Esophagus squamous epithelium (tissue), 5 donors: ENCODE measurements around the gene THOC1. TPM values are rescaled to one million over a fixed set of nuclear protein-coding genes. Genes with fewer than 3 reads are reported as not detected.

Source experiments
- DNase-seq: peaks from one replicate; lab custom pipeline; 2025; lab: John Stamatoyannopoulos, UW
- H3K27ac ChIP-seq, 4 donors: fragments of 200-600 bp; sonication (generic); one replicate each; pipeline ENCODE4 v1.5.1; 2016 to 2019; ENCODE audit warnings: mild to moderate bottlenecking in 1 of 4
- H3K27me3 ChIP-seq, 4 donors: fragments of 200-600 bp; sonication (generic); 1 replicate in 3 of 4; 2 replicates in 1 of 4; pipeline versions ENCODE4 v1.5.1 to v1.6.0; 2017 to 2021; ENCODE audit warnings: antibody characterized with exemption in 1 of 4
- H3K36me3 ChIP-seq, 3 donors: fragments of 200-600 bp; sonication (generic); one replicate each; pipeline ENCODE4 v1.5.1; 2016 to 2019
- H3K4me1 ChIP-seq, 3 donors: fragments of 200-600 bp; sonication (generic); one replicate each; pipeline ENCODE4 v1.5.1; 2017 to 2019
- H3K4me3 ChIP-seq, 4 donors: fragments of 200-600 bp; sonication (generic); 1 replicate in 3 of 4; 2 replicates in 1 of 4; pipeline ENCODE4 v1.5.1; 2016 to 2019; ENCODE audit warnings: mild to moderate bottlenecking in 2 of 4, moderate library complexity in 1 of 4
- H3K9me3 ChIP-seq, 3 donors: fragments of 200-600 bp; sonication (generic); one replicate each; pipeline ENCODE4 v1.5.1; 2016 to 2019
- POLR2A ChIP-seq, 4 donors: fragments of 450-650 bp; IDR thresholded peaks; one replicate each; pipeline ENCODE4 v1.6.1; 2017; ENCODE audit warnings: antibody characterized with exemption in 4 of 4, mild to moderate bottlenecking in 4 of 4, moderate library complexity in 3 of 4
- whole genome bisulfite sequencing, 2 donors: methylation state at CpG; one replicate each; pipeline ENCODE4 v1.1.5; 2018; 5-methylcytosine and 5-hydroxymethylcytosine counted together
- intact Hi-C: fragments of 100-400 bp; cut with DNase I; formaldehyde crosslinking; loops from one replicate; pipeline ENCODE4 v1.15.0; 2022
- total RNA-seq, 4 donors: library from RNA; depleted of rRNA; stranded (reverse); fragments of >200 nt; gene quantifications; one replicate each; pipeline ENCODE4 v1.1.0, GENCODE V29; 2016
- TF ChIP-seq, protein P1 (sequence below), 6 experiments: fragments of 450-650 bp in 4 of 6; fragments of 200-600 bp in 2 of 6; sonication (generic) in 2 of 6; IDR thresholded peaks; one replicate each; pipeline ENCODE4 v1.5.1; 2016 to 2019; ENCODE audit warnings: antibody characterized with exemption in 6 of 6, mild to moderate bottlenecking in 4 of 6, moderate library complexity in 4 of 6
- donor health status: DM: yes; HTN: yes; CAD: no.

The THOC1 gene
- total RNA-seq, 4 donors from 2014 or later, result 17.6 to 59.7 (median 30.1) TPM

DNA sequence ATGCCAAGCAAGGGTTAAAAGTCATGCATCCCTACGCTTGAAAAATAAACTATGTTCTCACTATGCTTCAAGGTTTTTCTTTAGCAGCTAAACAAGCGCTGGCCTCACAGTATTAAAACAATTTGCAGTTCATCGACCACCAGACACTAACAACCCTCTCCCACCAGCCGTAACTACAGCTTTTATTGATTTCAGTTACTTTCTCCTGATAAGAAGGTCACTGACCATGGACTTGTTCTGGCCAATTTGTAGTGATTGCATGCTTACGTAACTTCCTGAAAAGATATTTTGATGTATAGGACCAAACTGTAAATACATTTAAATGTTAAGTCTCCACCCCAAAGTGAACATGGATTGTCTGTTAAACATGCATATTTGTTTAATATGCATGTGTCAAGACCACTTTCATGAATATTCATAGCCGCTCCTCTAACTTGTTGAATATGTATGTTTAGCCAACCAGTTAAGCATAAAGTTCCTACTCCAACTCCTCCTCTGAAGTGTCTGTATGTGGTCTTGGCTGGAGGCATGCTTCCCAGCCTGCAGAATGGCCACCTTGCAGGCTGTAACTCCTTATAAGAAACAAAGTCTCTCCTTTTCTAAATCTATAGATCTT is 1.7 kb upstream of the THOC1 start:
- no peak for DNase-seq
- 73 to 84% methylated on average over 6 of the region's 6 CpGs for WGBS, 2 donors
- intact Hi-C loops, result no loop called here
- Histone ChIP-seq H3K36me3 (peaks cover 0 to 10% (median 0%) of the 10 kb centered on the region in 3 donors), H3K4me3 (peak overlapping the region in 1 of 4 donors; percentile 93), H3K4me1 (peaks cover 14 to 42% (median 18%) of the 10 kb centered on the region in 3 donors), H3K27ac (no peak overlapping the region), H3K9me3 (no peaks in the 10 kb centered on the region), H3K27me3 (no peaks in the 10 kb centered on the region)
- TF ChIP-seq, protein P1, sequence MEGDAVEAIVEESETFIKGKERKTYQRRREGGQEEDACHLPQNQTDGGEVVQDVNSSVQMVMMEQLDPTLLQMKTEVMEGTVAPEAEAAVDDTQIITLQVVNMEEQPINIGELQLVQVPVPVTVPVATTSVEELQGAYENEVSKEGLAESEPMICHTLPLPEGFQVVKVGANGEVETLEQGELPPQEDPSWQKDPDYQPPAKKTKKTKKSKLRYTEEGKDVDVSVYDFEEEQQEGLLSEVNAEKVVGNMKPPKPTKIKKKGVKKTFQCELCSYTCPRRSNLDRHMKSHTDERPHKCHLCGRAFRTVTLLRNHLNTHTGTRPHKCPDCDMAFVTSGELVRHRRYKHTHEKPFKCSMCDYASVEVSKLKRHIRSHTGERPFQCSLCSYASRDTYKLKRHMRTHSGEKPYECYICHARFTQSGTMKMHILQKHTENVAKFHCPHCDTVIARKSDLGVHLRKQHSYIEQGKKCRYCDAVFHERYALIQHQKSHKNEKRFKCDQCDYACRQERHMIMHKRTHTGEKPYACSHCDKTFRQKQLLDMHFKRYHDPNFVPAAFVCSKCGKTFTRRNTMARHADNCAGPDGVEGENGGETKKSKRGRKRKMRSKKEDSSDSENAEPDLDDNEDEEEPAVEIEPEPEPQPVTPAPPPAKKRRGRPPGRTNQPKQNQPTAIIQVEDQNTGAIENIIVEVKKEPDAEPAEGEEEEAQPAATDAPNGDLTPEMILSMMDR (IDR thresholded peaks at IDR 0.05), result no peak
- TF ChIP-seq POLR2A (IDR thresholded peaks at IDR 0.05), result no peak

DNA sequence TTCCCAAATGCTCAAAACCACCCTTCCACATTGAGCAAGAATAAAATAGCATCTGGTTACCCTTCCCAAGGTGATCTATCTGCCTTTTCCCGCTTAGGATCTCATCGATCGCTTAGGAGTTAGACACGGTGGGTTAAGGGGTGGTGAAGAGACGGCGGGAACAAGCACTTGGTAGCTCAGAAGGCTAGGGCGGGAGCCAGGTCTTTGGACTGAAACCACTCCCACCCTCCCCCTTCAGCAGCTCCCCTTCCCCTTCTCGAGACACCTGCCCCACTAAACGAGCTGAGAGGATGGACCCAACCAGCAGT is 513 bp downstream of the THOC1 start:
- intact Hi-C loops, result no loop called here
- Histone ChIP-seq H3K4me1 (peaks cover 14 to 38% (median 18%) of the 10 kb centered on the region in 3 donors), H3K9me3 (no peaks in the 10 kb centered on the region), H3K36me3 (peaks cover 0 to 32% (median 9%) of the 10 kb centered on the region in 3 donors), H3K27me3 (no peaks in the 10 kb centered on the region), H3K27ac (peak overlapping the region; percentile 90 to 95 (median 94)), H3K4me3 (peak overlapping the region; percentile 86 to 94 (median 93))
- WGBS, 2 donors, result 0% methylated on average over 7 to 8 of the region's 9 CpGs
- DNase-seq, result no peak
- TF ChIP-seq, protein P1 (IDR thresholded peaks at IDR 0.05), result no peak
- no peak for TF ChIP-seq POLR2A (IDR thresholded peaks at IDR 0.05)

DNA sequence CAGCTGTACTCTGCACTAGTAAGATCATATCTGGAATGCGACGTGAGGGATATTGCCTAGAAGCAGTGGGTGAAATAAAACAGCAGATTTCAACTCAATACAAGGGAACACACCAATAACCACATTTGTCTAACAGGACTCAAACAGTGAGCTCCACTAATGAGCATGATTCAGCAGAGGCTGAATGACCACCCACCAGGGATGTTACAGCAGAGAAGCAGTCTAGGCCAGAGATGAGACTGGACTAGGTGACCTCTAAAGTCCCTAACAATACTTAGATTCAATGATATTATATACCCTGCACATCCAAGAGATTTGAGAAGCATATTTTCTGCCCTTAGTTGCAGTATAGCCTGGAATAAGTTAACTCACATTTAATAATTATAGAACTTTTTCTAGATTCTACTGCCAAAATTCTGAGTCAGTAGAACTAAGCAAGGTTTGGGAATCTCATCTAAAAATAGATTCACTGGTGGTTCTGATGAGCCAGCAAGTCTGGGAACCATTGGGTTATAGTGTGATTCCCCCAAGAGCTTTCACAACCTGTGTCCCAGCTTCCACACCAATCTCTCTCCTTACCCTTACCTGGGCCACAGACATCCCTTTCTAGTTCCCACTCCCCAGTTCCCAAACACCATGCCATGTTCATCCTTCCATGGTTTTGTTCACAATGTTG is 6.3 kb downstream of the THOC1 start:
- intact Hi-C loops, result no loop called here
- H3K4me3 ChIP-seq, result no peak overlapping the region
- TF ChIP-seq, protein P1 (IDR thresholded peaks at IDR 0.05), result no peak
- no peak for TF ChIP-seq POLR2A (IDR thresholded peaks at IDR 0.05)
- H3K36me3 ChIP-seq, result peaks cover 0 to 90% (median 14%) of the 10 kb centered on the region in 3 donors
- no peaks in the 10 kb centered on the region for H3K9me3 ChIP-seq
- no peak for DNase-seq
- H3K27me3 ChIP-seq, result no peaks in the 10 kb centered on the region
- peaks cover 3 to 11% (median 3%) of the 10 kb centered on the region in 3 donors for H3K4me1 ChIP-seq
- WGBS, 2 donors, result 94 to 97% methylated on average over 2 of the region's 2 CpGs
- no peak overlapping the region for H3K27ac ChIP-seq

DNA sequence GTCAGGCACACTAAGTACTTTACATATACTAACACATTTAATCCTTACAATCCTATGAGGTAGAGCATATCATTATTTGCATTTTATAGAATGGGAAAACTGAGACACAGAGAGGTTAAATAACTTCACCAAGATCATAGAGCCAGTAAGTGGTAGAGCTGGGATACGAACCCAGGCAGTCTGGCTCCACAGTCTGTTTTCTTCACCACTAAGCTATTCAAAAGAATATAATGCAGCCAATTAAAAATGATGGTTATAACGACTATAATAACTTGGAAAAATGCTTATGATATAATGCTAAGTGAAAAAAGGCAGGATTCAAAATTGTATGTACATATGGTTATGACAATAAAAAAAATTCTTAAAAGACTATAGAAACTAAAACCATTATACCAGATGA is 7.3 kb downstream of the THOC1 start:
- H3K27ac ChIP-seq, result no peak overlapping the region
- TF ChIP-seq POLR2A (IDR thresholded peaks at IDR 0.05), result no peak
- peaks cover 0 to 99% (median 21%) of the 10 kb centered on the region in 3 donors for H3K36me3 ChIP-seq
- H3K4me1 ChIP-seq, result peaks cover 0 to 1% (median 0%) of the 10 kb centered on the region in 3 donors
- H3K9me3 ChIP-seq, result no peaks in the 10 kb centered on the region
- H3K4me3 ChIP-seq, result no peak overlapping the region
- DNase-seq, result no peak
- H3K27me3 ChIP-seq, result no peaks in the 10 kb centered on the region
- WGBS, 2 donors, result 72 to 91% methylated on average over 2 of the region's 2 CpGs
- intact Hi-C loops, result no loop called here

DNA sequence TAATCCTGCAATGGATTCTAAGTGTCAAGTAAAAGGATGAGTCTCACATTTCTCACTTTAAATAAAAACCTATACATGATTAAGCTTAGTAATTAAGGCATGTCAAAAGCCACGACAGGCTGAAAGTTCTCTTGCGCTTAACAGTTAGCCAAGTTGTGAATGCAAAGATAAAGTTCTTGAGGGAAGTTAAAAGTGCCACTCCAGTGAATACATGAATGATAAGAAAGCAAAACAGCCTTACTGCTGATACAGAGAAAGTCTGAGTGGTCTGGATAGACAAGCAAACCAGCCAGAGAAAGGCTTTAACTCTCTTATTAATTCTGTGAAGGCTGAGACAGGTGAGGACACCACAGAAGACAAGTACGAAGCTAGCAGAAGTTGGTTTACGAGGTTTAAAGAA is 12.7 kb downstream of the THOC1 start:
- peaks cover 0 to 100% (median 21%) of the 10 kb centered on the region in 3 donors for H3K36me3 ChIP-seq

More for the DNA sequence above, 12.7 kb downstream of the THOC1 start:
- Histone ChIP-seq H3K4me1 (no peaks in the 10 kb centered on the region), H3K27ac (no peak overlapping the region), H3K27me3 (no peaks in the 10 kb centered on the region), H3K4me3 (no peak overlapping the region), H3K9me3 (no peaks in the 10 kb centered on the region)
- 97 to 99% methylated on average over 4 of the region's 4 CpGs for WGBS, 2 donors
- TF ChIP-seq POLR2A (IDR thresholded peaks at IDR 0.05), result no peak
- TF ChIP-seq, protein P1 (IDR thresholded peaks at IDR 0.05), result no peak
- DNase-seq, result no peak
- intact Hi-C loops, result no loop called here
